IPS DF 19.7 (cell line): ENCODE measurements around the gene MASP2.
"Not testable (repeated sequence)": the region's sequence is repeated elsewhere in the genome, so short reads cannot be mapped to it uniquely, and the experiment has no call there.

Source experiments
- DNase-seq: peaks from one replicate; pipeline ENCODE4 v3.0.0-alpha.2; 2013; ENCODE audit warnings: low read depth, low spot score

Gene MASP2

DNA sequence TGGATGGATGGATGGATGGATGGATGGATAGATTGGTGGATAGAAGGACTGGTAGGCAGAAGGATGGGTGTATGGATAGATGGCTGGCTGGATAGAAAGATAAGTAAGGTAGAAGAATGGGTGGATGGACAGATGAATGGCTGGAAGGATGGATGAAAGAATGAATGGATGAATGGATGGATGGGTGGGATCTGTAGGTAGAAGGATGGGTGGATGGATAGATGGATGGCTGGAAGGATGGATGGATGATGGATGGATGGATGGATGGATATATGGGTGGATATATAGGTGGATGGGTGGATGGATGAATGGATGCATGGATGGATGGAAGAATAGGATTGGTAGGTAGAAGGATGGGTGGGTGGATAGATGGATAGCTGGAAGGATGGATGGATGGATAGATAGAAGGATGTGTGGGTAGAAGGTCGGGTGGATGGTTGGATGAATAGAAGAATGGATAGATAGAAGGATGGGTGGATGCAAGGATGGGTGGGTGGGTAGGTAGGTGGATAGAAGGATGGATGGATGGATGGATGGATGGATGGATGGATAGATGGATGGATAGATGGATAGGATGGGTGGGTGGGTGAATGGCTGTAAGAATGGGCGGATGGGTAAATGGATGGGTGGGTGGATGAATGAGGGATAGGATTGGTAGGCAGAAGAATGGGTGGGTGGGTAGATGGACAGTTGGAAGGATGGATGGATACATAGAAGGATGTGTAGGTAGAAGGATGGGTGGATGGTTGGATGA is 7.5 kb downstream of the MASP2 start:
- DNase-seq, result no peak

DNA sequence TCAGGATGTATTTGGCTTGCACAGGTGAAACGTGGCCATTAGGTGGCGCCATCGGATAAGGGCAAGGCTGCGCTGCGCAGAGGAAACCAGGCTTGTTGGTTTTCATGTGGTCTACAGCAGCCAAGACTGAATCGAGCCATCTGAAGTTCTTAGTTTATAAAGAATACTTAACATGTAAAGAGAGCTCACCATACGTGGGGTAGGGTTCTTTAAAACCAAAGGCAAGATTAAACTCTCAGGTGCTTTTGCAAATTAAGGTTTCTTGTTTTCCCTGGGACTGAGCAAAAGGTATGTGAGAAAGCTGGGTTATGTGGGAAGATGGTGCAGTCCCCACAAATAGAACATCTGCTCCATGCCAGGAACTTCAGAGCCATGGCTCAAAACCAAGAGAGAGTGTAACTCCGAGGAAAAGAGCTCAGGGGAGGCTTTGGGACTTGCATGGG is 9.3 kb downstream of the MASP2 start:
- DNase-seq, result no peak

DNA sequence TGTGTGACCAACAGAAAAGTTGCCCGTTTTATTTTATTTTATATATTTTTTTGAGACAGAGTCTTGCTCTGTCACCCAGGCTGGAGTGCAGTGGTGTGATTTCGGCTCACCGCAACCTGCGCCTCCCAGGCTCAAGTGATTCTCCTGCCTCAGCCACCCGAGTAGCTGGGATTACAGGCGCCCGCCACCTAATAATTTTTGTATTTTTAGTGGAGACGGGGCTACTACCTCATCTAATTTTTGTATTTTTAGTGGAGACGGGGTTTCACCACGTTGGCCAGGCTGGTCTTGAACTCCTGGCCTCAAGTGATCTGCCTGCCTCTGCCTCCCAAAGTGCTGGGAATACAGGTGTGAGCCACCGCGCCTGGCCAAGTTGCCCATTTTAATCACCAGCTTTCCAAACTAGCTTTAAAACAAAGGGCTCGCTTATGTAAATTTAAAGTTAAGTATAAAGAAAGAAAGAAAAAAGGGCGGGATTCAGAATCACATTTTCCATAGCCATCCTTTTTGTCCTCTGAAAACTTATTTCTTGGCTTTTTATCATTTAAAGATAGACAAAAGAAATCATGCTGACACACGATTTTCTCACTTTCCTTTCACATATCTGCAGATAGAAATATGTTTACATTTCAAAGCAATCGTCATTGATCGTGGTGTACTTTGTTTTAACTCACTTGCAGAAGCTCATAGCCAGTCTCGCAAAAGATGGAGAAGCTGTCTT is 9.9 kb downstream of the MASP2 start:
- DNase-seq, result not testable (repeated sequence)

DNA sequence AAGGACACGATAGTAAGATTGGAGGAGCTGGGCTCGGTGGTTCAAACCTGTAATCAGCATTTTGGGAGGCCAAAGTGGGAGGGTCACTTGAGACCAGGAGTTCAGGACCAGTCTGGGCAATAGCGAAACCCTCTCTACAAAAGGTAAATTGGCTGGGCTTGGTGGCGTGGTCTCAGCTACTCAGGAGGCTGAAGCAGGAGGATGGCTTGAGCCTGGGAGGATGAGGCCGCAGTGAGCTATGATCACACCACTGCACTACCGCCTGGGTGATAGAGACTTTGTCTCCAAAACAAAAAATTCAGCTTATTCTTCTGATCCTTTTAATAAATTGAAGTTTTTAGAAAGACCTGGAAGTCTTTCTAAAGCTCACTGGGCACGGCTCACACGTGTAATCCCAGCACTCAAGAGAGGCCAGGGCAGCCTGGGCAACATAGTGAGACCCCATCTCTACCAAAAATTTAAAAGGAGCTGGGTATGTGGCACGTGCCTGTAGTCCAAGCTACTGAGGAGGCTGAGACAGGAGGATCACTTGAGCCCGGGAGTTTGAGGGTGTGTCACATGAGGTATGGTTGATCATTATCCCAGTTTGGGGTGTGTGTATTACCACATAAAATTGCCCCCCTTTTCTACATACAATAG is 15.3 kb downstream of the MASP2 start:
- no peak for DNase-seq

DNA sequence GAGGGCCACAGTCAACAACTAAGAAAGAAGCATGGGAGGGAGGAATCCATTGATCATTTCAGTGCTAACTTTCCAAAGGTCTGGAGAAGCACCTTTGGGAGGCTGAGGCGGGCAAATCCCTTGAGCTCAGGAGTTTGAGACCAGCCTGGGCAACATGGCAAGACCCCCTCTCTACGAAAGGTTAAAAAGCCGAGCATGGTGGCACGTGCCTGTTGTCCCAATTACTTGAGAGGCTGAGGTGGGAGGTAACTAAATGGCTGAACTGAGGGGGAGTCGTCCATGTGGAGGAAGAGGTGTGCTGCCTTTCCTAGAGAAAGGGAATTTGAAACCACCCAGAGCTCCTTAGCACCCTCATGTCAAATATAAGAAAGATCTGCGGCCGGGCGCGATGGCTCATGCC is 16.2 kb downstream of the MASP2 start:
- DNase-seq, result no peak

DNA sequence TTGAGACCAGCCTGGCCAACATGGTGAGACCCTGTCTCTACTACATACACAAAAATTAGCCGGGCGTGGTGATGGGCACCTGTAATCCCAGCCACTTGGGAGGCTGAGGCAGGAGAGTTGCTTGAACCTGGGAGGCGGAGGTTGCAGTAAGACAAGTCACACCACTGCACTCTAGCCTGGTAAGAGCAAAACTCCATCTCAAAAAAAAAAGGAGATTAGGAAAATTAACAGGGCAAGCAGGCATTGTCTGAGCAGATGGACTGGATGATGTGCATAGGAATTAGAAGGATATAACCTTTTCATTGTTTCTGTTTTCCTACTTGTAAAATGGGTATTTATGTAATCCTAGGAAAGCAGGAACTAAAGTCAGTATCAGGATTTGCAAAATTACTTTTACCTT is 19.0 kb downstream of the MASP2 start:
- no peak for DNase-seq

DNA sequence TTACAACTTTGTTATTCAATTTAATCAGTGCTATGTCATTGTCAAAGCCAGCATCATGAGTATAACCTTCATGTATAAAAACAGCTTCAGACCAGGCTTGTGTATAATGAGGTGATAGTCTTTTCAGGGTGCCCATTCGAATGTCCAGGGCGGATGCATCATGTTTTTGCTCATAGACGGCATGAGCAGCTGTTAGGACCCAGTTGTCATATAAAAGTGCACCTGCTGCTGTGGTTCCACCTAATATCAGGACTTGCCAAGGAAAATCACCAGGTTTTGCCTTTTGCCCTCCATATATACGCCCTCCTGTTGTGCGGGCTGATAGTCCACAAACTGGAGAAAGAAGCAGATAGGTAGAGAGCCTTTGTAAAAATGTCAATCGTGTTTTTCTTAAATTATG is 19.7 kb downstream of the MASP2 start:
- no peak for DNase-seq

DNA sequence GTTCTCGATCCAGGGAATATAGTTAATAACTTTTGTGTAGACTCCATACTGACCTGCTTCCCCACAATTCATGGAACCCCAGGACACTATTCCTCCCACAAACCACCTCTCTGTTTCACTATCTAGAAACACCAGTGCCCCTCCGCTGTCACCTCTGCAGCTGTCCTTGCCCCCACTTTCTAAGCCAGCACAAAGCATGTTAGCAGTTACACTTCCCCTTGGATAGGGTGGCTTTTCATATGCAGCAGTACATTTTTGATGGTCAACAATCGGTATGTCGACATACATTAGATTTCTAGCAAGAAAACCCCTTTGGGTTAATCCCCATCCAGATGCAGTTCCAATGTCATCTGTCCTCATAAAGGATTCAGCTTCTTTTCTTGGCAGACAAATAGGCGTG is 20.1 kb downstream of the MASP2 start:
- DNase-seq, result no peak

DNA sequence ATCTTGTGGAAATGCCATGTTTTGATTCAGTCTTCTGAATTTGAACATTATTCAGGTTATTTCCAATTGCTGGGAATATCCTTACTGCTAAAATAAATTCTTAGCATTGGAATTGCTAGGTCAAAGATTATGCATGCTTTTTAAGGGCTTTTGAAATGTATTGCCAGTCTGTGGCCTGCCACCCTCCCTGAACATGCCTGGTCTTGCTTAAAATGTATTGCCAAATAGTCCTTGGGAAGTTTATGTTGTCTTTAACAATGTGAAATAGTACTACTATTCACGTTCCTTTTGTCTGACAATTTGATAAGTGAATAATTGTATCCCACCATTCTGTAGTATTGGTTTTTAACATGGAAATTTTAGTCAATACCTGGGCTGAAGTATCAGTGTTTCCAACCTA is 21.0 kb downstream of the MASP2 start:
- no peak for DNase-seq

DNA sequence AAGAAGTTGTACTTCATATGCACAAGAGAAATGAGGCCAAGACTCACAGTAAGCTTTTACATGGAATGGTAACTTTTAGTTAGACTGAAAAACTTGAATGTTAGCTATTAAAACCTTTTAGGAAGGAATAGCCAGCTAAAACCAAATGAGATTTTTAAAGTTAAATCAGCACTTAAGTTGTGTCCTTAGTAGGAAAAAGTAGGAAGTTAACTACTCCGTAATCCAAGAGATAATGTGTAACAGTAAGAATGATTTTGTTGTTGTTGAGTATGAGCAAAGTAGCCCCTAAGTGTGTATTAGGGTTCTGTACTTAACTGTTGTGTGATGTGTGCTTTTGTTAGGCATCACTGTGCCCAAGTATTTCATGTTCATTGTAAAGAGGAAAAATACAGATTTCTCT is 21.4 kb downstream of the MASP2 start:
- DNase-seq, result no peak

DNA sequence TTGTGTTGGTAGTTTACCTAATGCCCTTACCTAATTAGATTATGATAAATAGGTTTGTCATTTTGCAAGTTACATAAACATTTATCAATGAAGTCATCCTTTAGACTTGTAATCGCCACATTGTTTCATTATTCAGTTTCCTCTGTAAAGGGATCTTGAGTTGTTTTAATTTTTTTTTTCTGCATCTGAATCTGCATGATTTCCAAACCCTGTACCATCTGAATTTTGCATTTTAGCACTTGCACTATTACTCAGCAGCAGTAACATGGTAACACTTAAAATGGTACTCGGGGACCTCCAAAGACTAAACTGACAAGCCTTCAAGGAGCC is 22.2 kb downstream of the MASP2 start:
- no peak for DNase-seq

DNA sequence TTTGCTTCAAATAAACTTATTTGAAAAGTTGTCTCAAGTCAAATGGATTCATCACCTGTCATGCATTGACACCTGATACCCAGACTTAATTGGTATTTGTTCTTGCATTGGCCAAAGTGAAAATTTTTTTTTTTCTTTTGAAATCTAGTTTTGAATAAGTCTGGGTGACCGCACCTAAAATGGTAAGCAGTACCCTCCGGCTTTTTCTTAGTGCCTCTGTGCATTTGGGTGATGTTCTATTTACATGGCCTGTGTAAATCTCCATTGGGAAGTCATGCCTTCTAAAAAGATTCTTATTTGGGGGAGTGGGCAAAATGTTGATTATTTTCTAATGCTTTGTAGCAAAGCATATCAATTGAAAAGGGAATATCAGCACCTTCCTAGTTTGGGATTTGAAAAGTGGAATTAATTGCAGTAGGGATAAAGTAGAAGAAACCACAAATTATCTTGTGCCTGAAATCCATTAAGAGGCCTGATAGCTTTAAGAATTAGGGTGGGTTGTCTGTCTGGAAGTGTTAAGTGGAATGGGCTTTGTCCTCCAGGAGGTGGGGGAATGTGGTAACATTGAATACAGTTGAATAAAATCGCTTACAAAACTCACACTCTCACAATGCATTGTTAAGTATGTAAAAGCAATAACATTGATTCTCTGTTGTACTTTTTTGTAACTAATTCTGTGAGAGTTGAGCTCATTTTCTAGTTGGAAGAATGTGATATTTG is 22.7 kb downstream of the MASP2 start:
- DNase-seq, result no peak

DNA sequence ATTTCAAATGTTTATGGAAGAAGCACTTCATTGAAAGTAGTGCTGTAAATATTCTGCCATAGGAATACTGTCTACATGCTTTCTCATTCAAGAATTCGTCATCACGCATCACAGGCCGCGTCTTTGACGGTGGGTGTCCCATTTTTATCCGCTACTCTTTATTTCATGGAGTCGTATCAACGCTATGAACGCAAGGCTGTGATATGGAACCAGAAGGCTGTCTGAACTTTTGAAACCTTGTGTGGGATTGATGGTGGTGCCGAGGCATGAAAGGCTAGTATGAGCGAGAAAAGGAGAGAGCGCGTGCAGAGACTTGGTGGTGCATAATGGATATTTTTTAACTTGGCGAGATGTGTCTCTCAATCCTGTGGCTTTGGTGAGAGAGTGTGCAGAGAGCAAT is 23.8 kb downstream of the MASP2 start:
- no peak for DNase-seq

DNA sequence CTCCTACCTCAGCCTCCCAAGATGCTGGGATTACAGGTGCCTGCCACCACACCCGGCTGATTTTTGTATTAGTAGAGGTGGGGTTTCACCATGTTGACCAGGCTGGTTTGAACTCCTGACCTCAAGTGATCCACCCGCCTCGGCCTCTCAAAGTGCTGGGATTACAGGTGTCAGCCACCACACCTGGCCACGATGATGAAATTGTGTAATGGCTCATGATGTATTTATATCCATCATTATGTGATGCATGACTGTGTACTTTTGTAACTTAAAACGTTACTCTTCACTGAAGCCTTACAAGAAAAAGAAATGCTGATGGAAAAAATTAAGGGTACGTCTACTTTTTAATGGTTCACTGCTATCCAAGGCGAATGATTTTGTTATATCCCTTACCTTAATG is 27.1 kb downstream of the MASP2 start:
- no peak for DNase-seq

DNA sequence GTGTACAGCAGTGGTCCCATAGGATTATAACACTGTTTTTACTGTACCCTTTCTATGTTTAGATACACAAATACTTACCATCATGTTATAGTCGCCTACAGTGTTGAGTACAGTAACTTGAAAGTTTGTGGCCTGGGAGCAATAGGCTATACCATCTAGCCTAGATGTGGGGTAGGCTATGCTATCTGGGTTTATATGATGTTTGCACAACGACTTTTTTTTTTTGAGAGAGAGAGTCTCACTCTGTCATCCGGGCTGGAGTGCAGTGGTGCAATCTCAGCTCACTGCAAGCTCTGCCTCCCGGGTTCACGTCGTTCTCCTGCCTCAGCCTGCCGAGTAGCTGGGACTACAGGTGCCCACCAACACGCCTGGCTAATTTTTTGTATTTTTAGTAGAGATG is 27.7 kb downstream of the MASP2 start:
- DNase-seq, result not testable (repeated sequence)

DNA sequence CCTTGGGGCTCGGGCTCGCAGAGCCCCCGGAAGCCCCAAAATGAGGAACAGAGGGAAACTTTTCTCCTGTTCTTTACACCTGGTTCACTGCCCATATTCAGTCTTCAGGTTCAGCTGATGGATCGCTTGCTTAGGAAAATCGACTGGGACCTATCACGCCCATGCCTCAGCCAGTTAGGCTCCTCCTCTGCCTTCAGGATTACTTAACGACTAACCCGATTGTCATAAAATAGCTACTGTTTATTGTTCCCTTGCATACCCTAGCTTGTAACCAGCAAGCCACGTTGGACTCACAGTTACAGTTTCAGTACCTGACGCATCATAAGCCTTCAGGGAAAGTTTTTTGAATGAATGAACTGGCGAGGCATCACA is 33.9 kb downstream of the MASP2 start:
- no peak for DNase-seq

DNA sequence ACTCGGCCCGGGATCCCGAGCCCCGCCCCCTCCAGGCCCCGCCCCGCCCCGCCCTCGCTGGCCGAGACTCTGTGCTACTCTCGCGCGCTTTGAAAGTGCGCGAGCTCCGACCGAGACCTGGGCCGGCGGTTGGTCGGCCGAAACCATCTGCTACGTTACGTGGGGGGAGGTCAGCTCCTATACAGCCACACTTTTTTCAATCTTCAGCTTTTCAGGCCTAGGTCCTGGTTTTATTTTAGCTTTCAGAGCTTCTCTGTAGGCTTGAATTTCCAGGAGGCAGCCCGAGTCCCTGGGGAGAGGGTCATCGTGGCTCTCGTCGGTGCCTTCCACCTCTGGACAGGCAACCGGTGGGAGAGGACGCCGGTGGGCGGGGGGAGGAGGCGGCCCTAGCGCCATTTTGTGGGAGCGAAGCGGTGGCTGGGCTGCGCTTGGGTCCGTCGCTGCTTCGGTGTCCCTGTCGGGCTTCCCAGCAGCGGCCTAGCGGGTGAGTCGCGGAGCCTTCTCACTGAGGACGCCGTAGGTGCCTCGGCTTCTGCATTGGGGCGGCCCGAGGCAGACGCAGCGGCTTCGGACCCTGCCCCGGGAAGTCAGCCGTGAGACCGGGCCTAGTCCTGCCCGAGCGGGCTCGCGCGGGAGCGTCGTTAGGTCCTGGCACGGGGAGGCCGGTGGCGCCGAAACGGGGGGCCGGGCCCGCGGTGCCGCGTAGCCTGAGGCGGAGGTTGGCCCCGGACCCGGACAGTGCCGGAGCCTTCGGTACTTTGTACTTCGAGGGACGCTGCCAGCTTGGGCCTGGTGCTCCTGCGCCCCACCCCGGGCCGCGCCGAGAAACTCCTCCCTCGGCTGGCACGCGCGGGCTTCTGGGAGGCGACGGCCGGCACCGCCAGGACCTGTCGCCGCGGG is 34.5 kb downstream of the MASP2 start, which contains the start of gene TARDBP:
Gene TARDBP, plus strand, starts transcription at position 395 of the 900 bp plus-strand sequence. CDS start 1,074 bp downstream, outside the sequence.
- DNase-seq, result no peak

DNA sequence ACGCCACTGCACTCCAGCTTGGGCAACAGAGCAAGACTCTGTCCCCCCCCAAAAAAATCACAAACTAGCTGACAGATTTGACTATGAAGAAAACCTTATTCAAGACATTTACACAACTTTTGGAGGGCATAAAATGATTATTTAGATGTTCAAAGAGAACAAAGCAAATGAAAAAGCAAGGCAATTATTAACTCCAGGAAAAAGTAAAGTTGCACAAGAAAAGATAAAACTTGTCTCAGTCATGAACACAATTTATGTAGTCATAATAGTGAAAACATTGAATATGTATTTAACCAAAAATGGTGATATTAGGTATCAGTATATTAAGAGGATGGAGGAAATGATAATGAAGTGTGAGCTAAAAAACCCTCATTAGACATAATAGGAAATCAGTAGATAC is 46.5 kb downstream of the MASP2 start:
- DNase-seq, result no peak

DNA sequence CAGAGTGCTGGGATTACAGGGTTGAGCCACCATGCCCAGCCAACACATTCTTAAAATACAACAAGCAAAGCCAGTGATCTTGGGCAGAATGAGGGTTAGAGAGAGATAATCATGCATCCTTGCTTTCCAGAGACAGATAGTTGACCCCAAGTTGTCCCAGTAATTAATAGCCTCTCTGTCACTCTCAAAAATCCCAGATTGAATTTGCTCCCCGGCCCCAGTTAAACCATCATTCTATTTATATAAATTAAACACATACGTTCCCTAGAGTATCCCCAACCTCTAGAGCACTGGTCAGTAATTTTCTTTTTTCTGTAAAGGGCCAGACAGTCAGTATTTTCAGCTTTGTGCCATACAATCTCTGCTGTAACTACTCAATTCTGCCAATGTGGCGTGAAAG is 50.9 kb downstream of the MASP2 start:
- no peak for DNase-seq

DNA sequence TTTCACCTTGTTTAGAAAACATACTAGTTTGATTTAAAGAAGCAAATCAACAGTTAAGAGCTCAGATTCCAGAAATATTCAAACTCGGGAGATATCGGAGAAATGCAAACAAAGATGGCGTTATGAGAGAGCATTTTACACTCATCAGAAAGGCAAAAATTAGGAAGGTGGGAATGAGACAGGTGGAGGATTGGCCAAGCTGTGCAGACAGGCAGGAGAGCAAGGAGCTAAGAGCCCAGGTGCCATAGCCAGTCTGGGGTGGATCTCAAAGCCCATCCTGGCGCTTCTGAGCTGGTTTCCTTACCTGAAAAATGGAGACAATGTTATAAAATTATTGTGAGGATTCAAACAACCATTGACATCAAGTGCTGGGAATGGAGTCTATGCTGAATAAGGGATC is 54.2 kb downstream of the MASP2 start:
- no peak for DNase-seq

DNA sequence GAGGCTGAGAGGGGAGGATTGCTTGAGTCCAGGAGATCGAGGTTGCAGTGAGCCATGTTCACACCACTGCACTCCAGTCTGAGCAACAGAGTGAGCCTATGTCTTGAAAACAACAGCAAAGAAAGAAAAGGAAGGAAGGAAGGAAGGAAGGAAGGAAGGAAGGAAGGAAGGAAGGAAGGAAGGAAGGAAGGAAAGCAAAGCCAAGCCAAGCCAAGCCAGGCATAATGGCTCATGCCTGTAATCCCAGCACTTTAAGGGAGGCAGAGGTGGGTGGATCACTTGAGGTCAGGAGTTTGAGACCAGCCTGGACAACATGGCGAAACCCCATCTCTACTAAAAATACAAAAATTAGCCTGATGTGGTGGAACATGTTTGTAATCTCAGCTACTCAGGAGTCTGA is 55.0 kb downstream of the MASP2 start:
- DNase-seq, result not testable (repeated sequence)
